ENCODE measurements around the gene HOXD11.

Gene HOXD11

DNA sequence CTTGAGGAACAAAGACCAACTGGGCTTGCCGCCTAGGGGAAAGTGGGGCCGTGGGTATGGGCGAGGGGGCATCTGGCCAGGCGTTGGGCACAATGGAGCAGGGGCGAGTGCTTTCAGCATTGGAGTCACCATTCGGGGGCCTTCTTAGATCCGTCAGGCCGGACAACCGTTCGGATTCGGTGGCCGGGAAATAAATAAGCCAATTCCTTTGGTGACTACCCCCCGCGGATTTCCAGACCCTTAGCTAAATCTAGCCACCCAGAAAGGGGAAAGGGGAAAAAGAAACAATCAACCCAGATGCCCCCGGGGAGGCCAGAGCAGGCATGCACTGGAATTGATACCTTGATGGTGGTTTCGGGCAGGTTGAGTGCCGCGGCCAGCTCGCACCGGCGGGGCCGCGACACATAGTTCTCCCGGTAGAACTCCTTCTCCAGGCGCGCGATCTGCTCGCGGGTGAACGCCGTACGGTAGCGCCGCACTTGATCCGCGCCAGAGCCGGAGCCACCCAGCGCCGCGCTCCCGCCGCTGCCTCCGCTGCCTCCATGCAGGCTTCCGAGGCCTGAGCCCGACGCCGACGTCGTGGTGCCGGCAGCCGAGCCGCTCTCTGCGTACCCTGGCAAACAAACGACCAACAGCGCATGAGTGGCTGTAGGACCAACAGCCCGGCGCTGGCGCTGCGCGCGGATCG, 25.1 kb upstream of the HOXD11 start:
- no peak for DNase-seq

GRCh38 chr2:176082525-176082823, 24.6 kb upstream of the HOXD11 start:
- no peak for DNase-seq

GRCh38 chr2:176082824-176083751, 24.0 kb upstream of the HOXD11 start:
- no peak for DNase-seq

GRCh38 chr2:176083796-176084261, 23.3 kb upstream of the HOXD11 start, which contains the start of gene EVX2:
TSS of gene EVX2 (minus strand) at chr2:176083962. CDS start at chr2:176083776, 186 bp downstream.
- DNase-seq, result no peak

DNA sequence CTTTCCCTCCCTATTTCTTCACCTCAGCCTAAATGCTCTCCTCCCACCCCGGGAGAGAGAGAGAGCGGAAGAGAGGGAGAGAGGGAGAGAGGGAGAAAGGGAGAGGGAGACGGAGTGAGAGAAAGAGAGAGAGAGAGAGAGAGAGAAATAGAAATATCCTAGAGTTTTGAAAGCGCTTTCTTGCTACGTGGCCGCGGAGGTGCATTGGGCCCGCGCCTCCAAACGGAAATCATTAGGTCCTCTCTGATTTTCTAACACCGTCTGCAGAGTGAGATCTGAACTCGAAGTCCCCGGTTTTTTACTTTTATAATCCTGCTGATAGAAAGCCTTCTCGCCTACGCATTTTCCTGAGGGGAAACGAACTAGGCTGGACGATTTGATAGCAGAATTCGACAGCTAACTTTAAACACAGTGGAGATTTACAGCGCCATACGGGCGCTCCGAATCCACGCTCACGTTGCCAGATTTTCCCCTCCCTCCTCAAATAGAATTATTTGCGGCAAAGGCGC, 22.4 kb upstream of the HOXD11 start:
- no peak for DNase-seq

DNA sequence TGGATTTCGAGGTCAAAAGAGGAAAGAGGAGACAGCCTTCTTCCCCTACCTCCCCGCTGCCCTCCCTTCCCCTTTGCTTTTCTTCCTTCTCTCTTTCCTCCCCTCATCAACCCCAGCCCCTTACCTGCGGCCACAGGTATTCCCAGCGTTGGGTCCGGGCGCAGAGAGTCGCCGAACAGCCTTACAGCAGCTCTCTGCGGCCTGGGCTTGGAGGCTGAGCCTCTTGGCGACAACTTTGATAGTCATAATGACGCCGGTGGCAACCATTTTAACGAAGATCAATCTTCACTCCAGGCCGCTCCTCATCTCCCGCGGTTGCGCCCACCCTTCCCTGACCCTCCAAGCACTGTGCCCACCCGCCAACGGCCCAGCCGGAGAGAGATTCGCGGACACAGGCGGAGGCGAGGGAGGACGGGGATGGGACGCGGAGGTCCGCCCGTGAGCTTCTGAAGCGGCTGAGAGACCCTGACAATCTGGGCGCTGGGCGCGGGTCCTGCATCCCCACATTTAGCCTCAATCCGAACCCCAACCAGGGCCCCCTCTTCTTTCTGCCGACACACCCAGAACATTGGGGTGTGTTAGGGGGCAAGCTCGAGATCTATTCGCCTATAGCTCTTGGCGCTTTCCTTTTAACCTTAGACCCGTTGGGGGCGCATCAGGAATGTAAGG, 21.8 kb upstream of the HOXD11 start:
- DNase-seq, result no peak

- DNase-seq, result no peak
Measured at GRCh38 chr2:176085861-176086771, 21.0 kb upstream of the HOXD11 start.

DNA sequence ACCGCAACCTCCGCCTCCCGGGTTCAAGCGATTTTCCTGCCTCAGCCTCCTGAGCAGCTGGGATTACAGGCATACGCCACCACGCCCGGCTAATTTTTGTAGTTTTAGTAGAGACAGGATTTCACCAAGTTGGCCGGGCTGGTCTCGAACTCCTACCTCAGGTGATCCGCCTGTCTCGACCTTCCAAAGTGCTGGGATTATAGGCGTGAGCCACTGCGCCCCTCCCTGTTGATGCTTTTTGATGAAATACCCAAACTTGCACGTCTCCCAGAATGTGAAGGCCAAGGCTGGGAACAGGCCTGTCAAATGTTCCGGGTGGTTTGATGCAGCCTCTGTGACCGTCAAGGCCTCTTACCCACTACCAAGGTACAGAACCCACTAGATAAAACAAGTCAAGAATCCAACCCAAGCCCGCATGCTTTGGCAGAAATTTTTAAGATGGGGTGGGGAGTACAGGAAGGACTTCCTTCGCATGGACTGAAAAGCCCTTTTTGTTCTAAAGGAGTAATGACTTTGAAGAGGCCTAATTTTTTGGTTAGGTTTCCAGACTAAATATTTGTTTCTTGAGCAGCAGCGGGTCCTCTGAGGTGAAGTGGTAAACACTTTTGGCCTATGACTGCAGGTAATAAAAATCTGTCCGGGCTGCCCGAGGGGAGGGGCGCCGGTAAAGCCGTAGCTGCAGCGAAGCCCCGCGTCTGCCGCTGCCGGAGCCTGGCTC, 19.6 kb upstream of the HOXD11 start:
- DNase-seq, result no peak

- DNase-seq, result no peak
Measured at GRCh38 chr2:176088048-176088936, 18.8 kb upstream of the HOXD11 start.

- DNase-seq, result no peak
Measured at GRCh38 chr2:176088937-176089842, 17.9 kb upstream of the HOXD11 start.

- no peak for DNase-seq
Measured at GRCh38 chr2:176089843-176090395, 17.2 kb upstream of the HOXD11 start.

DNA sequence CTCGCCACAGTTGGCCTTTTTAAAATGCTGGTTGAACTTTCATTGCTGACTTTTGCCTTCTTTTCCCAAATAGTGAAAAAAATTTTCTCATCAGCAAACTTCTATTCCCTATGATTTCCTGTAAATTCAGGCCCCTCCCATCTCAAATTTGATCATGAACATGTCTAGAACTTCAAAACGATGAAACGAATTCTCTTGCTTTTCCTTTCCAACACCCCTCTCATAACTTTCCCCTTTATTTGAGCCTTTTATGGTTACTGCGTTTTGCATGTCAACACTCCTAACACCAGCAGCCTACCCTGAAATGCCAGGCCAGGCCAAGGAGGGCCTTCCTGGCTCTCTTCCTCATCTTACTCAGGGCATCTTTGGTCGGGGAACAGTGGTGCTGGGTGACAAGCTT, 16.2 kb upstream of the HOXD11 start:
- no peak for DNase-seq

DNA sequence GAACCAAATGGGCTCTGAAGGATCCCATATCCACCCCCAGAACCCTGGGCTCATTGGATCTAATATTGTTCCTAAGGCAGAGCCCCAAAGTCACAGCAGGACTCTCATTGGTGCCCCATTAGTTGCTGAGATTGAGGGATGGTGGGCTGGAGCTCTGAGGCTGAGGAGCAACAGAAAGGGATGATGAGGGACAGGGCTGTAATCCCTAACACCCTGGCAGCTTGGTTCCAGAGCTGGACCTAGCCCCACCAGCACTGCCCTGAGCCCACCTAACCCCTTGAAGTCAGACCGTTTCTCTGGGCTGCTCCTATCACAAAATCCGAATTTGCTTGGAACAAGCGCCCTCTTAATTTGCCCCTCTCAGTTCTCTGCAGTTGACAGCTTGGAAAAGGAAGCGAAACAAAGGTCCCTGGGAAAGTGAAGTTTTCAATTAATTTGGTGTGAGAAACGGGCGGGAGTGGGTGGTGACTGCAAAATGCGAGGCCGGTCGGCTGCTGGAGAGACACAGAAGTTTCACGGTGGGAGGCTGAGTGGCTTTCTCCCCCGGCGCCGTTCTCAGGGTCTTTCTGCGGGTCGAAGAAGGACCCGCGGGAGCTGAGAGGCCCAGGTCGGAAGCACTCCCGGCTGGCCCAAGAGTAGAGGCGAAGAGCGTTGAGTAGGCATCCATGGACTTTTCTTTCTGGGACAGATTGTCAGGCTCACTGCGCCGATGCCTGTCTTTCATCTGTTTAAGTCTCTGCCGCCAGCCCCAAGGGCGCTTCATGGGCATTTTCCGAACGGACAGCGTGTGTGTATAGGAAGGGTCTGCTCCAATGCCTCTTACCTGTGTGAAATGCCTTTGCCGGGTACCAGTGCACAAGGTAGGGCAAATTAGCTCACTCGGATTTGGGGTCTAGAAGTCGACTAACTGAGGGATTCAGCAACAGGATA, 15.5 kb upstream of the HOXD11 start:
- DNase-seq, result no peak

GRCh38 chr2:176092270-176093144, 14.6 kb upstream of the HOXD11 start, which contains the start of gene HOXD13:
TSS of gene HOXD13 (plus strand) at chr2:176092721. CDS start at chr2:176092891, 170 bp downstream.
- no peak for DNase-seq

DNA sequence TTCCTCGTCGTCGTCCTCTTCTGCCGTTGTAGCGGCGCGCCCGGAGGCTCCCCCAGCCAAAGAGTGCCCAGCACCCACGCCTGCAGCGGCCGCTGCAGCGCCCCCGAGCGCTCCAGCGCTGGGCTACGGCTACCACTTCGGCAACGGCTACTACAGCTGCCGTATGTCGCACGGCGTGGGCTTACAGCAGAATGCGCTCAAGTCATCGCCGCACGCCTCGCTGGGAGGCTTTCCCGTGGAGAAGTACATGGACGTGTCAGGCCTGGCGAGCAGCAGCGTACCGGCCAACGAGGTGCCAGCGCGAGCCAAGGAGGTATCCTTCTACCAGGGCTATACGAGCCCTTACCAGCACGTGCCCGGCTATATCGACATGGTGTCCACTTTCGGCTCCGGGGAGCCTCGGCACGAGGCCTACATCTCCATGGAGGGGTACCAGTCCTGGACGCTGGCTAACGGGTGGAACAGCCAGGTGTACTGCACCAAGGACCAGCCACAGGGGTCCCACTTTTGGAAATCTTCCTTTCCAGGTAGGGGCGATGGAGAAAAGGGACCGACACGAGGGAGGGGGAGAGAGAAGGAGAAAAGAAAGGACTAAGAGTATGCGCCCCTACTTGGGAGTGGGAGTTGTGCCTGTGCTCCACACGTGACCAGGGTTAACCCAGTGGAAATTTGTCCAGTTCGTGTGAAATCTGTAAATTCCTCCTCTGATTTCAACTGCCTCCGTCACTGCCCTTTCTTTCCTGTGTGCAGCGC, 13.8 kb upstream of the HOXD11 start:
- DNase-seq, result no peak

DNA sequence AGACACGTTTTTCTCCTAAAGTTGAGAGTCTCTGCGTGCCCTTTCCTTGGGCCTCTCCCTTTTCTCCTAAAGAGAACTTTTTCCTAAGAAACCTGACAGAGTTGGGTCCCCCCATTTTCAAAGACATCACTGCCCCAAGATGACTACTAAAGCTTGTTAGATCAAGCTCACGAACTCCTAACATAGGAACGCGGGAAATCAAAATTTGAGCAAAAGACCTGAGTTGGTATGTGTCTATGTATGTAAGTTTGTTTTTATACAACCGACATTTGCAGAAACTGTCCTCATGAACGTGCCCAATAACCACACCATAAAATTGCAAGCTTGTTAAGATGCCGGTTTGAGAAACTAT, 13.2 kb upstream of the HOXD11 start:
- DNase-seq, result no peak

All from NCI-H1105 treated with DMSO at 0.1 percent for 48 hours (cell line).